ENCODE data around the gene FBLN2. TPM values are rescaled to one million over a fixed set of nuclear protein-coding genes. Genes with fewer than 3 reads are reported as not detected.

FBLN2 gene
- total and polyA plus RNA-seq, 2 of the 13 experiments (the other 11 are each of a cell fraction or from before 2014, with no cell fraction given), result not detected

DNA sequence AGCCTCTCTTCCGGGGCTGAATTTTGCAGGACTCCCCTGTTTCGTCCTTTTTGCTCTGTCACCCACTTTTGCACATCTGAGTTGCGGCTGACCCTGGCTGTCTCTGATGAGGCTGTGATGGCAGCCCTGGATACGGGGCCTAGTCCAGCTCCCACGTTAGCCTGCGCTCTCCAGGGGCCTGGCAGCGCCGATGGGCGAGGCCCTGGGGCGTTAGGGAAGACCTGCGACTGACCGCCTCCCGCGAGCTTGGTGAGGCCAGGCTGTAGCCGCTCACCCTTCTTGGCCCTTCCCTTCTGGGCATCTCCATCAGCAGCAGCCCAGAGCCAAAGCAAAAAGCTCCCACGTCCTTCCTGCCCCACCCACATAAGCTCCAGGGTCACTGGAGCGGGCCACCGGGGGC, 85.2 kb downstream of the FBLN2 start:
- CTCF ChIA-PET (ENCODE audit: low intra/inter-chr PET ratio, low total read pairs), result no interaction called here
- no peaks in the 10 kb centered on the region for H3K9me3 ChIP-seq (ENCODE audit: low read length)
- in situ Hi-C loops (cut with HindIII; ENCODE audit: extremely low pct_ligation_motif_present, low pct_unique_long_range_greater_than_20kb), result no loop called here
- no peak for TF ChIP-seq NFE2 (CRISPR knock-in tag; IDR thresholded peaks at IDR 0.05)
- TF ChIP-seq, protein P1, sequence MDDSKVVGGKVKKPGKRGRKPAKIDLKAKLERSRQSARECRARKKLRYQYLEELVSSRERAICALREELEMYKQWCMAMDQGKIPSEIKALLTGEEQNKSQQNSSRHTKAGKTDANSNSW (CRISPR knock-in tag; IDR thresholded peaks at IDR 0.05; ENCODE audit: borderline replicate concordance), result no peak
- TF ChIP-seq ZMAT5 (CRISPR knock-in tag; IDR thresholded peaks at IDR 0.05; ENCODE audit: borderline replicate concordance, low read depth), result no peak
- no peak for TF ChIP-seq HOXA3 (CRISPR knock-in tag; IDR thresholded peaks at IDR 0.05)
- no peak for TF ChIP-seq RBAK (CRISPR knock-in tag; IDR thresholded peaks at IDR 0.05)
- TF ChIP-seq, protein P2, sequence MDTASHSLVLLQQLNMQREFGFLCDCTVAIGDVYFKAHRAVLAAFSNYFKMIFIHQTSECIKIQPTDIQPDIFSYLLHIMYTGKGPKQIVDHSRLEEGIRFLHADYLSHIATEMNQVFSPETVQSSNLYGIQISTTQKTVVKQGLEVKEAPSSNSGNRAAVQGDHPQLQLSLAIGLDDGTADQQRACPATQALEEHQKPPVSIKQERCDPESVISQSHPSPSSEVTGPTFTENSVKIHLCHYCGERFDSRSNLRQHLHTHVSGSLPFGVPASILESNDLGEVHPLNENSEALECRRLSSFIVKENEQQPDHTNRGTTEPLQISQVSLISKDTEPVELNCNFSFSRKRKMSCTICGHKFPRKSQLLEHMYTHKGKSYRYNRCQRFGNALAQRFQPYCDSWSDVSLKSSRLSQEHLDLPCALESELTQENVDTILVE (CRISPR knock-in tag; IDR thresholded peaks at IDR 0.05), result no peak
- TF ChIP-seq ARID3A (IDR thresholded peaks at IDR 0.05; ENCODE audit: low read depth, low read length), result no peak
- no peak for TF ChIP-seq RORA (CRISPR knock-in tag; IDR thresholded peaks at IDR 0.05)
- no peak for TF ChIP-seq ZNF713 (CRISPR knock-in tag; IDR thresholded peaks at IDR 0.05)
- TF ChIP-seq PPARG (CRISPR knock-in tag; conservative IDR thresholded peaks at IDR 0.05), result no peak
- TF ChIP-seq NRL (CRISPR knock-in tag; IDR thresholded peaks at IDR 0.05; ENCODE audit: borderline replicate concordance), result no peak
- TF ChIP-seq ZBTB40 (IDR thresholded peaks at IDR 0.05), result no peak
- TF ChIP-seq ZBTB40 (CRISPR knock-in tag; IDR thresholded peaks at IDR 0.05), result no peak
- H3K4me3 ChIP-seq (replicated peaks in 1 of 3; ENCODE audit: insufficient read depth in 1 of 3, low read depth in 2 of 3, low read length in 3 of 3), result no peak overlapping the region
- H4K20me1 ChIP-seq (ENCODE audit: insufficient read depth, low read length), result no peaks in the 10 kb centered on the region
- intact Hi-C loops (cut with micrococcal nuclease; ENCODE audit: unreplicated experiment), result no loop called here
- WGBS (ENCODE audit: low lambda C conversion rate), result 53% methylated on average over 15 of the region's 18 CpGs
- H3K4me1 ChIP-seq (ENCODE audit: insufficient read depth, low read length), result peaks cover 10% of the 10 kb centered on the region
- POLR2A ChIA-PET, result no interaction called here
- no peak overlapping the region for H3K27ac ChIP-seq (ENCODE audit: extremely low read length, insufficient read depth, low read length)
- BruUV-seq (replicated peaks), result no TSS peak
- no peak overlapping the region for H2AFZ ChIP-seq (ENCODE audit: low read length)
- H3K36me3 ChIP-seq (replicated peaks in 1 of 2; ENCODE audit: control insufficient read depth in 1 of 2, insufficient read depth in 2 of 2, low read length in 2 of 2), result no peaks in the 10 kb centered on the region
- ATAC-seq (no peak), FAIRE-seq (no peak), DNase-seq (ENCODE audit: low spot score) (no peak)
- H3K4me2 ChIP-seq (ENCODE audit: low read depth, low read length), result no peak overlapping the region
- H3K27me3 ChIP-seq (ENCODE audit: control insufficient read depth in 1 of 2, insufficient read depth in 2 of 2, low read length in 2 of 2), result peaks cover 15 to 89% of the 10 kb centered on the region in 2 experiments; a peak in 4 of 5 replicates
- H3K9ac ChIP-seq (ENCODE audit: insufficient read depth, low read depth, low read length), result no peak overlapping the region
- no peaks in the 10 kb centered on the region for H3K79me2 ChIP-seq (ENCODE audit: insufficient read depth, low read length)

All from HepG2 (cell line).